ENCODE measurements around the gene MS4A8.

DNA sequence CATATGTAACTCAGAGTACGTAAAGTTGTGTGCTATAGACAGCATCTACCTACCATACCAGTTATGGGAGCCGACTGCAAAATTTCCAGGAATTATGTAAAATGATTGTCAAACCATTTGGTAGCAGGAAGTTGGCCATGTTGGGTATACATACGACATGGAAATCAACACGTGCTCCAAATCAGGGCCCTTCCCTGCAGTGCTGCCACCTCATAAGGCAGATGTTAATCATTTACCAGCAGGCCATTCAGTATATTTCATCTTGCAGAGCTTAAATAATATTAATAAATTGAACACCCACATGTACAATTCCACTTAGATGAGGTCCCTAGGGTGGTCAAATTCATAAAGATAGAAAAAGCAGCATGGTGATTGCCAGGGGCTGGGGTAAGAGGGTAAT lies 34.9 kb downstream of the MS4A8 start:
- TF ChIP-seq, protein P1, sequence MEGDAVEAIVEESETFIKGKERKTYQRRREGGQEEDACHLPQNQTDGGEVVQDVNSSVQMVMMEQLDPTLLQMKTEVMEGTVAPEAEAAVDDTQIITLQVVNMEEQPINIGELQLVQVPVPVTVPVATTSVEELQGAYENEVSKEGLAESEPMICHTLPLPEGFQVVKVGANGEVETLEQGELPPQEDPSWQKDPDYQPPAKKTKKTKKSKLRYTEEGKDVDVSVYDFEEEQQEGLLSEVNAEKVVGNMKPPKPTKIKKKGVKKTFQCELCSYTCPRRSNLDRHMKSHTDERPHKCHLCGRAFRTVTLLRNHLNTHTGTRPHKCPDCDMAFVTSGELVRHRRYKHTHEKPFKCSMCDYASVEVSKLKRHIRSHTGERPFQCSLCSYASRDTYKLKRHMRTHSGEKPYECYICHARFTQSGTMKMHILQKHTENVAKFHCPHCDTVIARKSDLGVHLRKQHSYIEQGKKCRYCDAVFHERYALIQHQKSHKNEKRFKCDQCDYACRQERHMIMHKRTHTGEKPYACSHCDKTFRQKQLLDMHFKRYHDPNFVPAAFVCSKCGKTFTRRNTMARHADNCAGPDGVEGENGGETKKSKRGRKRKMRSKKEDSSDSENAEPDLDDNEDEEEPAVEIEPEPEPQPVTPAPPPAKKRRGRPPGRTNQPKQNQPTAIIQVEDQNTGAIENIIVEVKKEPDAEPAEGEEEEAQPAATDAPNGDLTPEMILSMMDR (IDR thresholded peaks at IDR 0.05): no peak
- TF ChIP-seq POLR2A (IDR thresholded peaks at IDR 0.05): no peak
